OCI-LY7 (cell line): ENCODE data around the gene COL5A1. TPM values are rescaled to one million over a fixed set of nuclear protein-coding genes. Genes with fewer than 3 reads are reported as not detected.

Experiments
- BruUV-seq: library from RNA; stranded (reverse); fragments of 400-500 nt; replicated peaks from 2 replicates; lab custom pipeline; 2021; lab: Mats Ljungman, UMichigan
- CTCF ChIA-PET: fragments of 300-600 bp; sonication (Branson Sonifier 250); formaldehyde crosslinking; loops from one replicate; lab custom pipeline; 2022; ENCODE audit warnings: antibody characterized with exemption; ENCODE audit not compliant: unreplicated experiment; lab: Charles Lee
- POLR2A ChIA-PET: fragments of 300-600 bp; sonication (Branson Sonifier 250); formaldehyde crosslinking; loops from one replicate; lab custom pipeline; 2022; ENCODE audit warnings: antibody characterized with exemption; lab: Charles Lee
- DNase-seq: peaks from one replicate; pipeline ENCODE4 v3.0.0-alpha.2; 2015; ENCODE audit warnings: low spot score
- H2AFZ ChIP-seq: fragments of 200-600 bp; sonication (generic), shearing (Covaris generic); 2 replicates; pipeline ENCODE4 v1.6.1; 2014; ENCODE audit warnings: mild to moderate bottlenecking, antibody characterized with exemption, low read length, moderate library complexity
- H3K27ac ChIP-seq: fragments of 200-600 bp; sonication (generic); 2 replicates; pipeline ENCODE4 v1.5.1; 2014; ENCODE audit warnings: mixed run types, low read depth, mild to moderate bottlenecking, moderate library complexity, low read length, inconsistent platforms; ENCODE audit not compliant: poor library complexity, severe bottlenecking
- H3K36me3 ChIP-seq: fragments of 200-600 bp; sonication (generic); 2 replicates; pipeline ENCODE4 v1.6.1; 2014; ENCODE audit warnings: mild to moderate bottlenecking, antibody characterized with exemption, low read length, moderate library complexity, mixed read lengths; ENCODE audit not compliant: insufficient read depth
- H3K4me1 ChIP-seq: fragments of 200-600 bp; sonication (generic); 2 replicates; pipeline ENCODE4 v1.5.1; 2014; ENCODE audit warnings: mild to moderate bottlenecking, low read length; ENCODE audit not compliant: insufficient read depth, poor library complexity, severe bottlenecking
- H3K4me2 ChIP-seq: fragments of 200-600 bp; sonication (generic); 2 replicates; pipeline ENCODE4 v1.6.1; 2014; ENCODE audit warnings: mild to moderate bottlenecking, low read length
- H3K4me3 ChIP-seq: fragments of 200-600 bp; sonication (generic); 2 replicates; pipeline ENCODE4 v1.5.1; 2014; ENCODE audit warnings: mild to moderate bottlenecking, low read depth, low read length; ENCODE audit not compliant: poor library complexity, severe bottlenecking
- H3K79me2 ChIP-seq: fragments of 200-600 bp; sonication (generic); 2 replicates; pipeline ENCODE4 v1.6.1; 2016; ENCODE audit warnings: low read depth, mild to moderate bottlenecking, low read length, moderate library complexity, mixed read lengths; ENCODE audit not compliant: insufficient read depth
- H3K9me2 ChIP-seq: fragments of 200-600 bp; sonication (generic); 2 replicates; pipeline ENCODE4 v1.6.1; 2016; ENCODE audit warnings: mild to moderate bottlenecking, low read length, mixed read lengths; ENCODE audit not compliant: insufficient read depth
- H3K9me3 ChIP-seq: fragments of 200-600 bp; sonication (generic); 2 replicates; pipeline ENCODE4 v1.6.1; 2014; ENCODE audit warnings: mild to moderate bottlenecking, mixed run types, low read length, mixed read lengths
- H4K20me1 ChIP-seq: fragments of 200-600 bp; sonication (generic); 2 replicates; pipeline ENCODE4 v1.6.1; 2014; ENCODE audit warnings: mild to moderate bottlenecking, antibody characterized with exemption, low read length, moderate library complexity, mixed read lengths; ENCODE audit not compliant: insufficient read depth
- EZH2phosphoT487 ChIP-seq: fragments of 200-600 bp; sonication (generic); IDR thresholded peaks from 2 replicates; pipeline ENCODE4 v1.6.1; 2018; ENCODE audit warnings: low read depth, borderline replicate concordance, mild to moderate bottlenecking, mixed run types, antibody characterized with exemption, low read length, moderate library complexity, mixed read lengths
- intact Hi-C: fragments of 100-400 bp; cut with micrococcal nuclease; formaldehyde crosslinking; loops from one replicate; pipeline ENCODE4 v1.10.0; 2022; ENCODE audit not compliant: unreplicated experiment
- total RNA-seq, 2 experiments: library from RNA; depleted of rRNA in 1 of 2; stranded (reverse); fragments of >200 nt in 1 of 2; shearing (Covaris generic) in 1 of 2; gene quantifications; 2 replicates each; pipeline ENCODE4 v1.2.3, GENCODE V29; 2014 to 2022
- TF ChIP-seq, protein P1 (sequence below): fragments of 200-600 bp; sonication (generic); conservative IDR thresholded peaks from 2 replicates; pipeline ENCODE4 v1.5.1; 2014; ENCODE audit warnings: mild to moderate bottlenecking, antibody characterized with exemption, low read length, moderate library complexity, mixed read lengths

The COL5A1 gene
- total RNA-seq, 2 experiments from 2014 or later, result 12.2 to 28.6 TPM

DNA sequence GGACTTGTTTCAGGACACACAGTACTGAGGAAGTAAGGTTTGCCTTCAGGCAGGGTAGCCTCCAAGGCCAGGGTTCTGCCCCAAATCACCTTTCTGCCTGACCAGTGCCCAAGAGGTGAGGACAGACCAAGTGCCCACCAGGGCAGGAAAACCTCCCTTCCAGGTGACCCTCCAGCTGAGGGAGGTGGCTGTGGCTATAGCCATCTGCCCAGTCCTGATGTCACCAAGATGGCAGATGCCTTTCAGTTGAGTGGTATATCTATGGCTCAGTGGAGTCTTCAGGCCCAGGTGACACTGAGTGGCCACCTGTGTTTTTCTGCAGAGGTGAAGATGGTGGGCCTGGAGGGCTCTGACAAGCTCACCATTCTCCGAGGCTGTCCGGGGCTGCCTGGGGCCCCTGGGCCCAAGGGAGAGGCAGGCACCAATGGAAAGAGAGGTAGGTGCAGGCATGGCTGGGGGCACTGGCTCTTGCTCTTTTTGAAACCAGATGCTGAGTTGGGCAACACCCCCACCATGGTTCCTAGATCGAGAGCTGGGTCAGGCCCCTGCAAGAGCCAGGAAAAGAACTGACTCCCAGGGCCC, 240.7 kb downstream of the COL5A1 start:
- Histone ChIP-seq H3K79me2 (no peaks in the 10 kb centered on the region), H3K4me1 (no peaks in the 10 kb centered on the region), H3K9me2 (no peaks in the 10 kb centered on the region), H2AFZ (no peak overlapping the region), H3K4me2 (no peak overlapping the region), H3K27ac (no peak overlapping the region), H3K36me3 (no peaks in the 10 kb centered on the region), H4K20me1 (no peaks in the 10 kb centered on the region), H3K9me3 (no peaks in the 10 kb centered on the region), H3K4me3 (no peak overlapping the region)
- ChIA-PET CTCF (interaction anchor here (0.6 kb wide), 1 partner anchor 923 kb away, joined by 3 read pairs; no protein-coding TSS in a partner anchor), POLR2A (no interaction called here)
- no peak for DNase-seq
- TF ChIP-seq EZH2phosphoT487, result no peak
- no TSS peak for BruUV-seq
- intact Hi-C loops, result no loop called here

DNA sequence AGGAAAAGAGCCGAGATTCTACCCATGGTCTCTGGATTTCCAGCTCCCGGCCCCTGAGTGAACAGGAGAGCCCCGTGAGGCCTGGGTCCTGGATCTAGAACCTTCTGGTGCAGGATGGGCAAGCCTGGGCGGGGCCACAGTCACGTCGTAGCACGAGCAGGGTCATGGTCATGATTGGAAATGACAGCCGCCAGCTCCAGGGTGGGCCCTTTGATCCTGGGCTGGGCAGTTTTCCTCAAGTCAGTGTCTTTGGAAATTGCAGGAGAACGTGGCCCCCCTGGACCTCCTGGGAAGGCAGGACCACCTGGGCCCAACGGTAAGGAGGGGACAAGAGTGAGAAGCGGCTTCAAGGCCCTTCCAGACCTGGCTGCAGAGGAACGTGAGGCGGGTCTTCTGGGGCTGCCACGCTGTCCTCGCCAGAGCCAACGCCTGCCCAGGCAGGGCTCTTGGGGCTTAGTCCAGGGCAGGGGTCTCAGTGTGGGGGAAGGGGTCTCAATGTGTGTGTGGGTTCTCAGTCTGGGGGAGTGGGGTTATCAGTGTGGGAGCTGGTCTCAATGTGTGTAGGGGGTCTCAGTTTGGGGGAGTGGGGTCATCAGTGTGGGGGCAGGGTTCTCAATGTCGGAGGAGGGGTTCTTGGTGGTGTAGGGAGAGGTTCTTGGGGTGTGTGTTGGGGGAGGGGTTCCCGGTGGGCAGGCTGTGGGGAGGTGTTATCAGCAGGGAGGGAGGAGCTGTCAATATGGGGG, 241.6 kb downstream of the COL5A1 start:
- no TSS peak for BruUV-seq

DNA sequence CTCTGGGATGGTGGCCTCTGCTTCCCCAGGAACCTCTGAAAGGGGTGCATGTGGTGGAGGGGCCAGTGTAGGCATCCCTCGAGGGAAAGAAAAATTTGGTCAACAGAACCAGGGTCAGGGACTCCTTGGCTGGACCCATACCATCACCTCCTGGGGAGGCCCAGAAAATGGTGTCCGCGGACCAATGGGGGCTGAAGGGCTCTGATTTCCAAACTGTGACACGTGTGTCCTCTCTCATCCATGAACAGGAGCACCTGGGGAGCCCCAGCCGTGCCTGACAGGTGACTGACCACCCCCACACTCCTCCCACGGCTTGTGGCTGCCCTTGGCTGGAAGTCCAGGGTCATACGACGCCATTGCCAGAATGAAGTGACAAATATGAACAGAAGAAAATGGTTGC, 242.9 kb downstream of the COL5A1 start:
- TF ChIP-seq, protein P1, sequence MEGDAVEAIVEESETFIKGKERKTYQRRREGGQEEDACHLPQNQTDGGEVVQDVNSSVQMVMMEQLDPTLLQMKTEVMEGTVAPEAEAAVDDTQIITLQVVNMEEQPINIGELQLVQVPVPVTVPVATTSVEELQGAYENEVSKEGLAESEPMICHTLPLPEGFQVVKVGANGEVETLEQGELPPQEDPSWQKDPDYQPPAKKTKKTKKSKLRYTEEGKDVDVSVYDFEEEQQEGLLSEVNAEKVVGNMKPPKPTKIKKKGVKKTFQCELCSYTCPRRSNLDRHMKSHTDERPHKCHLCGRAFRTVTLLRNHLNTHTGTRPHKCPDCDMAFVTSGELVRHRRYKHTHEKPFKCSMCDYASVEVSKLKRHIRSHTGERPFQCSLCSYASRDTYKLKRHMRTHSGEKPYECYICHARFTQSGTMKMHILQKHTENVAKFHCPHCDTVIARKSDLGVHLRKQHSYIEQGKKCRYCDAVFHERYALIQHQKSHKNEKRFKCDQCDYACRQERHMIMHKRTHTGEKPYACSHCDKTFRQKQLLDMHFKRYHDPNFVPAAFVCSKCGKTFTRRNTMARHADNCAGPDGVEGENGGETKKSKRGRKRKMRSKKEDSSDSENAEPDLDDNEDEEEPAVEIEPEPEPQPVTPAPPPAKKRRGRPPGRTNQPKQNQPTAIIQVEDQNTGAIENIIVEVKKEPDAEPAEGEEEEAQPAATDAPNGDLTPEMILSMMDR, result no peak
- no peak for TF ChIP-seq EZH2phosphoT487
- H2AFZ ChIP-seq, result no peak overlapping the region
- no peak overlapping the region for H3K27ac ChIP-seq
- no peak for DNase-seq
- H3K9me3 ChIP-seq, result no peaks in the 10 kb centered on the region
- H3K9me2 ChIP-seq, result no peaks in the 10 kb centered on the region
- CTCF ChIA-PET, result no interaction called here
- no peaks in the 10 kb centered on the region for H4K20me1 ChIP-seq
- intact Hi-C loops, result no loop called here
- POLR2A ChIA-PET, result no interaction called here
- no peak overlapping the region for H3K4me2 ChIP-seq
- H3K79me2 ChIP-seq, result no peaks in the 10 kb centered on the region
- no peak overlapping the region for H3K4me3 ChIP-seq
- H3K36me3 ChIP-seq, result no peaks in the 10 kb centered on the region
- H3K4me1 ChIP-seq, result peaks cover 14% of the 10 kb centered on the region
- no TSS peak for BruUV-seq

More for the DNA sequence above, 241.6 kb downstream of the COL5A1 start:
- no peaks in the 10 kb centered on the region for H3K9me3 ChIP-seq
- no peaks in the 10 kb centered on the region for H3K9me2 ChIP-seq
- no peak overlapping the region for H3K4me3 ChIP-seq
- ChIA-PET POLR2A (interaction anchor here (0.6 to 0.7 kb wide), 2 partner anchors 14 to 59 kb away, joined by 3 to 6 read pairs; no protein-coding TSS in a partner anchor), CTCF (interaction anchor here (0.6 kb wide), 1 partner anchor 924 kb away, joined by 3 read pairs; no protein-coding TSS in a partner anchor)
- intact Hi-C loops, result no loop called here
- no peaks in the 10 kb centered on the region for H4K20me1 ChIP-seq
- no peak overlapping the region for H2AFZ ChIP-seq
- H3K4me1 ChIP-seq, result peaks cover 1% of the 10 kb centered on the region
- no peak overlapping the region for H3K27ac ChIP-seq
- no peaks in the 10 kb centered on the region for H3K79me2 ChIP-seq
- DNase-seq, result no peak
- no peak for TF ChIP-seq EZH2phosphoT487
- TF ChIP-seq, protein P1, result no peak
- H3K4me2 ChIP-seq, result no peak overlapping the region
- no peaks in the 10 kb centered on the region for H3K36me3 ChIP-seq
